Suppressor macrophage treated with lipopolysaccharide for 4 hours (primary cell): ENCODE measurements around the gene SLC25A45.

Experiments
- DNase-seq: peaks from one replicate; pipeline ENCODE4 v3.0.0-alpha.2; 2020

SLC25A45 gene

DNA sequence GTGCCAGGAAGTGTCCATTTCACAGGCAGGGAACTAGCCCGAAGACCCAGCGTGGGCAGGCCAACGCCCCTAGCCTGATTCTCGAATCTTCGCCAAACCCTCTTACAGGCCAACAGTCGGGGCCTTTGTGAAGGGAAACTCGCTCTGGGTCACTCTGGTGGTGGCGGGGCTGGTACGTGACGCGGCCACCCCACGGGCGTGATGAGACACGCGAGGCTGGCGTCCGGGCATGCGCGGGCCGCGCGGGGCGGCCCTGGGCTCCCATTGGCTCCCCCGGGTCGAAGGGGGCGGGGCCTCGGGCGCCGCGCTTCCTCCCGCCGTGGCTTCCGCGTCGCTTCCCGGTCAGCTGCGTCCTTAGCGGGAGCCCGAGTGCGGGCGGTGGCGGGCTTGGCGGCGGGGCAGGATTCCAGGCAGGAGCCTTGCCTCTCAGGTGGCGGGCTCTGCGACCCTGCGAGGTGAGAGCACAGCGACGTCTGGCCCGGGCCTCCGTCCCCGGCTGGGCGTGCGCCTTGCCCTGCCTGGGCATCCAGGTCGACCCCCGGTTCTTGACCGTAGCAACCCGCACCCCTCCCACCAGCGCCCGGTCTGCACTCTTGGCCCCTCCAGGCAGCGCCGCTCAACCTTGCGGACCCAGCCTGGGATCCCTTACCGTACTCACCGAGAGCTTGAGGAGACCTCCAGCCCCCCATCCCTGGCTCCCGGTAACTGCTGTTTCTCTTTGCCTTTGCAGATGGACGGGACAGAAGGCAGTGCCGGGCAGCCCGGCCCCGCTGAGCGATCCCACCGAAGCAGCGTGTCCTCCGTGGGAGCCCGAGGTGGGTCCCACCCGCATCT is 4.1 kb upstream of the SLC25A45 start, which contains the start of gene FRMD8:
Gene FRMD8 (plus strand): TSS at position 331 of the 834 bp plus-strand sequence. CDS start 400 bp downstream, at position 731.
- DNase-seq: peak; percentile 97

GRCh38 chr11:65384301-65384889 is 1.9 kb upstream of the SLC25A45 start:
- DNase-seq: peak; percentile 48

DNA sequence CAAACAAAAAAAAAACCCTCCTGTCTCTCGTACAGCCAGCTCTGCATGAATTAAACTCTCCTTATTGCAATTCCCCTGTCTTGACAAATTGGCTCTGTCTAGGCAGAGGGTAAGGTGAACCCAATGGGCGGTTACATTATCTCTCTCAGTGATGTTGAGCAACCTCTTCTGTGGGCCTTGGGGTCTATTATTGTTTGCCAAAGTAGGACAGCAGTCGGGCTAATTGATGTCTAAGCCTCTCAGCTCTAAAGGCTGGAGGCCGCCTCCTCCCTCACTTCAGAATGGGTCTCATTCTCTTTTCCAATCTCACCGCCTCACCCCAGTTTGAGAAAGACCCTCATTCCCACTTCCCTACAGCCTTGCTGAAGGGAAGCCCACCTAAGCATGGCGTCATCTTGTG is 1.3 kb upstream of the SLC25A45 start:
- DNase-seq: no peak

DNA sequence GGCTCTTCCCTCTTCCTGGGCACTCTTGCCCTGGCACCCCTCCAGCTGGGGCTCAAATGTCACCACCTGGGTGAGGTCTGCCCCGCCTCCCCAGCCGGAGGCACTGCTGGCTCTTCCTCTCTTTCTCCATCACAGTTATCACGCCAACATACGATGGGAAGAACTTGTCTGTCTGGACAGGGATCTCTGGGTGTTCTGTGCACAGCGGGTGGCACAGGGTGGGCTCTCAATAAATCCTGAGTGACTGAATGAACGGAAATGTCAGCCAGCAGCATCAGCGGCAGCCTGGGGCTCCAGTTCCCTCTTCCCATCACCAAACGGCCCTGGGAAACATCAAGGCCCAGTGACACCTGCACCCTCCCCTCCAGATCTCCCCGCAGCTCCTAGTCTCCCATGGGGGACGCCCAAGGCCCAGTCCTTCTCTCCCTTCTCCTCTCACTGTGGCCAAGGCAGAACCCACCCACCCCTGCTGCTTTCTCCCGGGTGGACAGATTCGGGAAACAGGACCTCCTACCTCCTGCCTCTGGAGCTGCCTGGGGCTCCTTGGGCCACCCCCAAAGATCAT is 440 bp upstream of the SLC25A45 start:
- no peak for DNase-seq

- DNase-seq: peak; percentile 74
Measured at GRCh38 chr11:65381716-65382032, 772 bp downstream of the SLC25A45 start.

- DNase-seq: no peak
Measured at GRCh38 chr11:65380460-65381119, 1.9 kb downstream of the SLC25A45 start.

- DNase-seq: no peak
Measured at GRCh38 chr11:65379698-65380459, 2.6 kb downstream of the SLC25A45 start.

GRCh38 chr11:65378928-65379638 is 3.4 kb downstream of the SLC25A45 start:
- no peak for DNase-seq

- DNase-seq: peak; percentile 84
Measured at GRCh38 chr11:65378208-65378927, 4.1 kb downstream of the SLC25A45 start.

GRCh38 chr11:65377777-65378176 is 4.7 kb downstream of the SLC25A45 start:
- no peak for DNase-seq

DNA sequence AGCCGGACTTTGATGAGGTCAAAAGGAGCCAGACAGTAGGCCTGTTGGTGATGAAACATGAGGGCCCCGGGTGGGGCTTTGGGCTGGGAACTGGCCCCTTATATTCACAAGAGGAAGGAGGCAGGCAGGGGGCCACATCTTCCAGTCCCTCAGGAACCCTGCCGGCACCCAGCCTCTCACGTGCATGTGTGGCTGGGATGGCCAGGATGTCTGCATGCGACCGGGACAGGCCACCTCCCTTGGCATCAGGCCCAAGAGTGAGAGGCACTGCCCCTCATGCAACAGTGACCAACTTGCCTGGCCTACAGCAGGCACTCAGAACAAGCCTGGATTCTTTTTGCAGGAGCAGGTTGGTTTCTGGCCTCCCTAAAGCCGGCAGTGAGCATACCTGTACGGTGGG is 5.4 kb downstream of the SLC25A45 start:
- DNase-seq: no peak

- DNase-seq: no peak
Measured at GRCh38 chr11:65376138-65376713, 6.2 kb downstream of the SLC25A45 start.

- DNase-seq: no peak
Measured at GRCh38 chr11:65375012-65375411, 7.4 kb downstream of the SLC25A45 start.

DNA sequence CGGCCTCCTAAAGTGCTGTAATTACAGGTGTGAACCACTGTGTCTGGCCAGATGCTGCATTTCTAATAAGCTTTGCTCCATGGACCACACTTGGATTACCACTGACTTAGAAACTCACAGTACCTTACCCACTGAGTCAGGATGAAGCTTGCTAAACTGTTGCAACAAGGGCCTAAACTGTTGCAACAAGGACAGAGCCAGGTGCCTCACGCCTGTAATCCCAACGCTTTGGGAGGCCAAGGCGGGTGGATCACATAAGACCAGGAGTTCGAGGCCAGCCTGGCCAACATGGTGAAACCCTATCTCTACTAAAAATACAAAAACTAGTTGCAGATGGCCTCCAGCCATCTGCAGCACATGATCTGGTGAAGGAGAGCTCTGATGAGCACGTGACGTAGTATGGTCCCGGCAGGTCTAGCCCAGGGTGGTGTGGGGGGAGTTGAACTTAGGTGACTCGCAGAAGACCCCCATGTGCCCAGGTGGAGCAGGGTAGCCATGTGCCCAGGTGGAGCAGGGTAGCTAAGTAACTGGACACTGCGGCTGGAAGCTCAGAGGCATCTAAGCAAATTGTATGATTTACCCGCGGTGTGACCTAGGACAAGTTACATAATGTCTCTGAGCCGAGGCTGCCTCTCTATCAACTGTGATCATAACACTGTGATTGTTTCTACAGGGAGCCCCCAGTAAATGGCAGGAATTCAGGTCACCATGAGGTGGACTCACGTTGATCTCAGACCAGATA is 8.4 kb downstream of the SLC25A45 start:
- DNase-seq: no peak

DNA sequence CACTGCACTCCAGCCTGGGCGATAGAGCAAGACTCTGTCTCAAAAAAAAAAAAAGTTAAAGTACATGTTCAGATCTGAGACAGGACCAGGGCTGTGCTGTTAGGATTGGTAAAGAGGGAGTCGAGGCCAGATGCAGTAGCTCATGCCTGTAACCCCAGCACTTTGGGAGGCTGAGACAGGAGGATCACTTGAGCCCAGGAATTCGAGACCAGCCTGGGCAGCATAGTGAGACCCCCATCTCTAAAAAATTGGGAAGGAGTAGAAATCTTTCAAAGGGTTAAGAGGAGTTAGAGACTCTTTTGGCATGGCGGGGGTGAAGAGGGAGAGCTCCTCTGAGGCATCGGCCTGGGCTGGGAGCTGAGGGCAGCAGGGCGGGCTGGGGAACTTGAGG is 11.8 kb downstream of the SLC25A45 start:
- DNase-seq: no peak

GRCh38 chr11:65366340-65366773 is 16.1 kb downstream of the SLC25A45 start:
- DNase-seq: peak; percentile 80

GRCh38 chr11:65363770-65364169 is 18.7 kb downstream of the SLC25A45 start:
- no peak for DNase-seq

DNA sequence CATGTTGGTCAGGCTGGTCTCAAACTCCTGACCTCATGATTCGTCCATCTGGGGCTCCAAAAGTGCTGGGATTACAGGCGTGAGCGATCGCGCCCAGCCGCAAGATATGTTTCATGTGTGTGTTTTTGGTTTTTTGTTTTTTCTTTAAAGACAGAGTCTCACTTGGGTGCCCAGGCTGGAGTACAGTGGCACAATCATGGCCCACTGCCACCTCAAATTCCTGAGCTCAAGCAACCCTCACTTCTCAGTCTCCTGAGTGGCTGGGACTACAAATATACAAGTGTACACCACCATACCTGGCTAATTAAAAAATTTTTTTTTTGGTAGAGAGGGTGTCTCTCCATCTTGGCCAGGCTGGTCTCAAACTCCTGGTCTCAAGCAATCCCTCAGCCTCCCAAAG is 19.5 kb downstream of the SLC25A45 start:
- no peak for DNase-seq

GRCh38 chr11:65362320-65362931 is 20.0 kb downstream of the SLC25A45 start:
- DNase-seq: peak; percentile 59

- no peak for DNase-seq
Measured at GRCh38 chr11:65357856-65358356, 24.5 kb downstream of the SLC25A45 start.
